ENCODE measurements around the gene SC5D.

Gene SC5D

GRCh38 chr11:121356357-121356756 lies 63.8 kb downstream of the SC5D start:
- DNase-seq (ENCODE audit: low read depth in 2 of 2): no peak
